Stimulated activated CD4-positive, alpha-beta T cell treated with anti-CD3 and anti-CD28 coated beads, TNF-alpha, amount 100 ng/mL, for 24 hours (primary cell): ENCODE measurements around the gene PLCD1.
A peak's percentile ranks its signal among the peaks of the same experiment; 100 is the strongest.
"Not testable (repeated sequence)": the region's sequence is repeated elsewhere in the genome, so short reads cannot be mapped to it uniquely, and the experiment has no call there.

Experiments
- DNase-seq, 3 experiments: peaks; one replicate each; pipeline ENCODE4 v3.0.0-alpha.2; 2020; ENCODE audit warnings: low read depth in 3 of 3

The PLCD1 gene

DNA sequence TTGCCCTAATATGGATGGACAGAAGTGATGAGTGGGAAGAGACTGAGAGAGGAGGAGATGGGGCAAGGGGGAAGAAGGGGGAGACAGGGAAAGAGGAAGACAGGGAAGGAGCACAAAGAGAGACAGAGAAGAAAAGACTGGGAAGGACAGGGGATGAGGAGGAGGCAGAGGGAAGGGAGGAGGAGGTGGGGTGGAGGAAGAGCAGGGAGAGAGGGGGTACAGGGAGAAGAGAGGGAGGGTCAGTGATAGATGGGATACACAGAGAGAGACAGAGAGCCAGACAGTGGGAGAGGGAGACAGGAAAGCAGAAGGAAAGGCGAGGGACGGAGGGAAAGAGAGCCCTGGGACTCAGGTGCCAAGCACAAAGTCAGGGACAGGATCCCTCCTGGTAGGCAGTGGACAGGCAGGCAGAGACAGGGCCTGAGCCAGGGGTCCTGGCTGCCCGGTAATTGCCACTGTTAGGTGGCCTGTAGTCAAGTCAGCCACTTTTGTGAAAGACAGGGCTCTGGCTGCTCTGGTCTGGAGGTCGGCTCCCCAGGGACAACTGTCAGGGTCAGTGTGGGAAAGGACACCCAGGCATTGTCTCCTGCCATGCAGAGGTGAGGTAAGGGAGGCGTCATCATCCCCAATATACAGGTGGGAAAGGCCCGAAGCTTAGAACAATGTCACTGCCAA is 29.1 kb downstream of the PLCD1 start:
- DNase-seq = no peak

DNA sequence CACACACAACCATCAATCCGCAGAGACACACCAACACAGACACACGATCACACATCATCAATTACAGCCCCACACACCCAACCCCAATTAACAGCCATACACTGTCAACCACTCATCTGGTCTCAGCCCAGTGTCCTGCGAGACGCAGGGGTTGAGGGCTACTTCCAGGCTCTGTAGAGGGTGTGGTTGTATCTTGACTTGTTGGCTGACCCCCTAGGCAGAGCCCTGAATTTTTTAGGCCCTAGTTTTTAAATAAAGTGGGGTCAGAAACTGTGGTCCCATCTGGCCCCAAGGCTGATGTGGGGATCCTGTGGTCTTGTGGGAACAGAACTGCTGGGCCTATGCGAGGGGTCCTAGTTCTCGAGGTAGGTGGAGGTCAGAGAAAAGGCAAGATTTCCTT is 29.6 kb downstream of the PLCD1 start:
- DNase-seq = no peak

DNA sequence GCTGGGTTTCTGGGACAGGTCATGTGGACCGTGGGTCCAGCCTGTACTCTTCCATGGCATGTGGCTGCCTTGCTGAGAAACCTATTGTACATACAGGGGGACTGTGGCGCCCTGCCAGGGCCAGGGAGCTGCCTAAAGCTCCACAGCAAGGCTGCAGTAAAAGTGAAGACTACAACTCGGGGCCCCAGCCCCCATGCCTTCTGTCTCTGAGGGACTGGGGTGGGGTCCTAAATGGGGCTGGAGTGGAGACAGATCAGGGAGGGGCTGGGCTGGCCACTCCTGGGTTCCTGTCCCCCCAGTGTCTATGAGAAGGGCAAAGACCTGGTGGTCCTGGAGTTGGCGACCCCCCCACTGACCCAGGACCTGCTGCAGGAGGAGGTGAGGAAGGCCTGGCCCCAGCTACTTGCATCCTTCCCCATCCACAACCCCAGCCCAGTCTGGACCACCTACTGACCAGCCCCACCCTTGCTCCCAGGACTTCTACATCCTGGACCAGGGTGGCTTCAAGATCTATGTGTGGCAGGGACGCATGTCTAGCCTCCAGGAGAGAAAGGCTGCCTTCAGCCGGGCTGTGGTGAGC is 31.6 kb downstream of the PLCD1 start:
- DNase-seq = no peak

DNA sequence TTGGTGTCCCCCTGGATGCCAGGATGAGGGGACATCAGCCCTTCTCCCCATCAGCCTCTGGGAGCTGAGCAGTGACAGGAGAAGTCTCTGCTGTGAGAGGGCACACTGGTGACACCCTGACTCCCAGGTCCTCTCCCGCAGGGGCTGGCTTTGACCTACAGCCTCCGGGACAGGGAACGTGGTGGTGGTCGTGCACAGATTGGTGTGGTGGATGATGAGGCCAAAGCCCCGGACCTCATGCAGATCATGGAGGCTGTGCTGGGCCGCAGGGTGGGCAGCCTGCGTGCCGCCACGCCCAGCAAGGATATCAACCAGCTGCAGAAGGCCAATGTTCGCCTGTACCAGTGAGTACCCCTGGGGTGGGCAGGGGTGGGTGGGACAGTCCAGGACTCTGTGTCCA is 32.1 kb downstream of the PLCD1 start:
- no peak for DNase-seq

DNA sequence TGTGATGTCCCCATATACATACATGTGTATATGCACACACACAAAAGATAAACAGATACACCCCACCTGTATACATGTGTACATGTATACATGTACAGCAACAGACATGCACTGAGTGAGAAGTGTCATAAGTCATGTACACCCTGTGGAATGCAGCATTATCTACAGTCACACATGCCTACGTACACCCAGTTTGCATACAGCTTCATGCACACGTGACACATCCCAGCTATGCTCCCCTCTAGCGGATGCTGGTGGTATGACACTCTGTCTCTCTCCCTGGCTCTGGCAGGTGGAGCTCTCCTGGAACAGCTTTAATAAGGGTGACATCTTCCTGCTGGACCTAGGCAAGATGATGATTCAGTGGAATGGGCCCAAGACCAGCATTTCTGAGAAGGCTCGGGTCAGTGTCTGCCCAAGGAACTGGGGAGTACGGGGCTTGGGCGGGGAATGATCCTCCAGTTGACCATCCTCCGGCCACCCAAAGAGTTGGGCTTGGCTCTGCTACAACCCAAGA is 32.6 kb downstream of the PLCD1 start:
- peak; percentile 68 to 85 (median 74) for DNase-seq

DNA sequence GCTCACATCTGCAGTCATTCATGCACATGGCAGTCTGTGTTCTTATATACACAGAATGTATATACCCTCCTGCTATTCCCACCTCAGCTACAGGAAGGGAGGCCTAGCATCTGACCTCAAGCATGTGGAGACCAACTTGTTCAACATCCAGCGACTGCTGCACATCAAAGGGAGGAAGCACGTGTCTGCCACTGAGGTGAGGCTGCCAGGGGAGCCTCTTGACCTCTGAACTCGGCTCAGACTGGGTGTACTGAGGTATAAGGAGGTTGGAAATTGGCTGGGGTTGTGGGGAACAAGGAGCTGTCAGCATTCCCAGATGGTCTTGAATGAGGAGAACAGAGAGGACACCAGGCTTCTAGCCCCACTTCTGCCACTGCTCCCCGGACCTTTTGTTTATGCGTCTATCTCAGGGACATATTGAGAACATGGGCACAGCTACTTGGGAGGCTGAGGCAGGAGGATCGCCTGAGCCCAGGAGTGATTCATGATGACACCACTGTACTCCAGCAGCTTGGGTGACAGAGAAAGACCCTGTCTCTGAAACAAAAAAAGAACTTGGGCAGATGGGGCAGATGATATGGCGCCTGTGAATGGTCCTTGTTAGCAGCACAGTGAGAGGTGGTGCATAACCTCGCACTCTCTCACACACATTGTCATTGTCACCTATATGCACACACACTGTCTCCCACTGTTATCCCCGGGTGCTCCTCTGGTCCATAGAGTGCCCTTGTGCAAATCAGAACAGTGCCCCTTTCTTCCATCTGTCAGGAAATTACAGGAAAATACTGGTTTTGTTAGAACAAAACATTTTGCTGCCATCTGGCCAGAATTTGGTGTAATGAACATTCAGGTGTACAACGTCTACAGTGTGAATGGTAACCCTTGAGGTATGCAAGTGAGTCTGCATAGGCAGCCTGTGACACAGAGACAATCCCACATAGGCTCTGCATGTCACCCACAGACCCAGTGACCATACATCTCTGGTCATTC is 33.5 kb downstream of the PLCD1 start:
- no peak for DNase-seq

DNA sequence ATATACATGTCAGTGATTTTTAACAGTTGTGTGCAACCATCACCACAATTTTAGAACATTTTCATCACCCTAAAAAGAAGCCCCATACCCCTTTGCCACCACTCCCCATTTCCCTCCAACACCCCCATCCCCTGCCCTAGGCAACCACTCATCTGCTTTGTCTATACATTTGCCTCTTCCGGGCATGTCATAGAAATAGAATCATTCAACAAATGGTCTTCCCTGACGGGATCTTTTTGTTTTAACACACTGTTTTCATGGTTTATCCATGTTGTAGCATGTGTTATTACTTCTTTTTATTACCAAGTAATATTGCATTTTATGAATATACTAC is 34.8 kb downstream of the PLCD1 start:
- no peak for DNase-seq

DNA sequence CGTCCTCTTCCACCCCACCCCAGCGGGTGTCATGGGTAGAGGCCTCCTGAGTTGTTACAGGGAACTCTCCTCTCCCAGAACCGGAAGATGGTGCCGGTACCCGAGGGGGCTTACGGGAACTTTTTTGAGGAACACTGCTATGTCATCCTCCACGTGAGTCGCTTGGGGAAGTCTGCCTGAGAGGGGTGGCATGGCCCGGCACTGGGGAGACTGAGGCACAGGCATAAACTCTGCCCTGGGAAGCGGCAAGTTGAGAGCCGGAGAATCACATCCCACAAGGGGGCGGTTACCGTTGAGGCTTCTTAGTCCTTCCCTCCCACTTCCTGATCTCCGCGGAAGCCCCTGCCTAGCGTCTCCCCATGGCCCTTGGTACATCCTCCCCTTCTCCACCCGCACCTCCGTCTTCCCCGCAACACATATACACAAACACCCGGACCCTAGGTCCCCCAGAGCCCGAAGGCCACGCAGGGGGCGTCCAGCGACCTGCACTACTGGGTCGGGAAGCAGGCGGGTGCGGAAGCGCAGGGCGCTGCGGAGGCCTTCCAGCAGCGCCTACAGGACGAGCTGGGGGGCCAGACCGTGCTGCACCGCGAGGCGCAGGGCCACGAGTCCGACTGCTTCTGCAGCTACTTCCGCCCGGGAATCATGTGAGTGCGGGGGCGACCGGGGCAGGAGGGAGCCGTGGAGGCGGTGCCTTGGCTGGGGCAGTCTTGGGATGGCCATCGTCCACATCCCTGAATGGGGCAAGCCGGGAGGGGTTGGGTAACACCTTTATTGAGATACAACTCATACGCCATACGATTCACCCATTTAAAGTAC is 35.4 kb downstream of the PLCD1 start:
- DNase-seq = peak; percentile 54 to 78 (median 57)

DNA sequence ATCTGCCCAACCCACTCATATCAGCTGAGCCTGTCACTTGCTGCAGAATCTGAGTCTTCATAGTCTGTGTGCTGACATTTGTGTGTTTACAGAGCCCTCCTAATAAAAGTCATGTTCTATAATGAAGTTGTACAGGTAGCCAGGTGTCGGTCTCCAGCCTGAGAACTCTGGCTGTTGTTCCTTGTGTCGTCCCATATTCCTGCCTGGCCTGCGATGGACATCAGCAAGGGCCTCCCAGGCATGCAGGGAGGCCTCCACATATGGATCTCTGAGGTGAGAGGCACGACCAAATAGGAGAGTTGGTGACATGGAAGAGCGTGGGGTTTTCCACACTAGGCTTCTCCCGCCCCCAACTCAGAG is 36.0 kb downstream of the PLCD1 start:
- DNase-seq = no peak

DNA sequence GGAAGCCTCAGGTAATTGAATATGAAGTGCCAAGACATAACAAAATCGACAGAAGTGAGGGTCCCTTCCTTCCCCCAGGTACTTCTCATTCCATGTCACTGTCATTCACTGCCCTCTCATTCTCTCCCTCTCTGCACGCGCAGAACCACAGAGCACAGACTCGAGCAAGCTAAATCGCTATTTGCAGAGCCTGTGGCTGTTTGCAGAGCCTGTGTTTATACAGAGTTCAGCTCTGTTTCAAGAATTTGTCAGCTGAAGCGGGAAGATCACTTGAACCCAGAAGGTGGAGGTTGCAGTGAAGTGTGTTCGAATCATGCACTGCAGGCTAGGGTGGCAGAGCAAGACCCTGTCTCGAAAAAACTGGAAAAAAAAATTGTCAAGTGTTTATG is 36.4 kb downstream of the PLCD1 start:
- no peak for DNase-seq

DNA sequence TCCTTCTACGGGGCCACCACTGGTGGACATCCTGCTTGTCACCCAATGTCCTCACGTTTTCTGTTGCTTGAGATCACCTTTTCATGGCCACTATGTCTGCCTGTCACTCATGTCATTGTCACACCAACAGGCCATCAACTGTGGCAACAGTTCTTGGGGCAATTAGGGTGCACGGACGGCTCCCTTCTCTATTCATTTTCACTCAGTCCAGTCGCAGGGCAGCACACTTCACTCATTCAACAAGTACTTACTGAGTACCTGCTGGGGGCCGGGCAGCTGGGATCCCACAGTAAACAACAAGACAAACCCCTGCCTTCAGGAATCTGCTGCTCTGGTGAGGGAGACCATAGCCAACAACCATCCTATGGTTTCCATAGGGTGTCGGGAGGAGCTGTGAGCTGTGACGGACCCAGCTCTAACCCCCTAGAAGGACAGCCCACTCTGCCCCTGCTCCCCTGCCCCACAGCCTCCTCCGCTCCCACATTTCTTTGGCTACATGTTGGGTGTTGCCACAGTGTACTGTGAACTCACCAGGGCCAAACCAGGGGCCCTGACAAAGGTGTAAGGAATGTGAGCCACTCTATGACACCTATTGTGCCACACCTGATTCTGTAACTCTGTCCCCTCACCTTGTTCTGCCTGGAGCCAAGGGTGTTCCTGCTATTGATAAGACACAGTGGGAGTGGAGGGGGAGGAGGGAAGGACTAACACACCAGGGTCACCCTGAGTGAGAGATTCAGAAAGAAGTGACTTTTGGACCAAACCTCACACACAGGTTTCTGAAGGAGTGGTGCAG is 37.0 kb downstream of the PLCD1 start:
- DNase-seq = no peak

DNA sequence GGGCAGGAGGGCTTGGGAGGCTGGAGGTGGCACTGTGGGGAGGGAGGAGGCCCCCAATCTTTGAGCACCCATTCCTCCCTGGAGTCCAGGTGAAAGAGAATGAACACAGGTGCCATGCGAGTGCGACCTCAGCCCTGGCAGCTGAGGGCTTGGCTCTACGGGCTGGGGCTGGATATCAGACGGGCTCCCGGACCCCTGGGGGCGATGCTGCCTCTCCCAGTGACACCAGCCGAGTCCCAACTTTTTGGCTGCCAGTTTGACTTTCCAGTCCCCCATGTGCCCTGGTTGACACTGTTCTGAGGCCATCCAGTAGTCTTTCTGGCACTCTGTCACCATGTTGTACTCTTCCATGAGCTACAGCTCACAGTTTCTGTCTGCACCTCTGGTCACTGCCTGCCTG is 37.6 kb downstream of the PLCD1 start:
- no peak for DNase-seq

DNA sequence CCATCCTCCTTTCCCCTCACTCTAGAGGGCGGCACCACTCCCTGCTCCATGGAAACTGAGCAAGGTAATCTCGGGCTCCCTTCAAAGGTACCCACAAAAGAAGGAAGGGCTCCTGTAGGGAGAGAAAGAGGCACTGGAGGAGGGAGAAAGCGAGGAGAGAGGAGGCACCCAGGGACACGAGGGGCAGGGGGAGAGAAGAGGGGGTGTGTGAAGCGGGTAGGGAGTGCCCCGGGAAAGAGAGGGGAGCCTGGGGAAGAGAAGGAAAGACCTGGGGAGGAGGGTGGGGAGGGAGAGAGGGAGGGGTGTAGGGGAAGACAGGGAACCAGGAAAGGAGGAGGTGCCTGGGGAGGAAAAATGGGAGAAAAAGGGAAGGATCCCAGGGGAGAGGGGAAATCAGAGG is 38.3 kb downstream of the PLCD1 start:
- no peak for DNase-seq

DNA sequence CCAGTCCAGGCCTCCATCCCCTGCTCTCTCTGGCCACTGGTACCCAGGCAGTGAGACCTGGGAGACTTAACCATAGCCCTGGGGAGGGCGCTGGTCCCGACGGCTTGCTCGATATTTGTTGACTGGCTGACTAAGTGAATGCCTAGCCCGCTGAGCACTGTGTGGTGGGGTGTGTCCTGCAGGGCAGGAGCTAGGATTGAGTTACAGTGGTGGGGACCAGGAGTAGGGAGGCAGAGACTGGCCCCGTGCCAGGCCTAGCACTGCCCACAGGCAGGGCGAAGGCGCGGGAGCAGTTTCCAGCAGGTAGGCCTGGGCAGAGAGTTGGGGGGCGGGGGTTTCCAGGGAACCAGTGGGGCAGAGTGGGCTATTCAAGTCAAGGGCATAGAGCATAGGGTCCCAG is 38.9 kb downstream of the PLCD1 start, which contains the start of gene VILL:
Gene VILL (plus strand): TSS at position 260 of the 400 bp plus-strand sequence. CDS start 2,887 bp downstream, outside the sequence.
- no peak for DNase-seq

DNA sequence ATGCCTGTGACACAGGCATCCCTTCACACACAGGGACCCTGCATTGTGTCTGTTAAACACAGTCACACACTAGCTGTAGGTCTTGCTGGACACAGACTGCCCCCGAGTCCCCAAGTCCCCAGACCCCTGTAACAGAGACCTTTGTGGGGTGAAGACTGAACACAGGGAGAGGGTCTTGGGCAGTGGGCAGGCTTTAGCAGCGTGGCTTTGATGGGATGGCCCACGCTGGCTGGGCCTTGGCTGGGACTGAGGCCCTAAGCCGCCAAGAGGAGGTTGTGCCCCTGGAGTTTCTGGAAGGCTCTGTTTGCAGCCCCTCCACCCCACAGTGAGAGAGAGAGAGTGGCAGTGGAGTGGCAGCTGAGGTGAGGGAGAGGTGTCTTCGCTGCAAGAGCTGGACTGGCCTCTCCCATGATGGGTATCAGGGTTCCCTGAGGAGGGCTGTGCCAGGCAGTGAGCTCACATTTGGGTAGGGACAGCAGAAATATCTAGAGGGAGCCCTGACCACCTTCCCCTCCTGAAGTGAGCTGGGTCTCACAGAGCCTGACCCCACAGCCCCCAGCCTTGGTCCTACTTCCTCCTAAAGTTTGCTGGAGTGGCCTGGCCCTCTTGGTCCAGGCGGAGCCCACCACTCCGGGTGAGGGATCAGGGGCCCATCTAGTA is 39.5 kb downstream of the PLCD1 start:
- no peak for DNase-seq

DNA sequence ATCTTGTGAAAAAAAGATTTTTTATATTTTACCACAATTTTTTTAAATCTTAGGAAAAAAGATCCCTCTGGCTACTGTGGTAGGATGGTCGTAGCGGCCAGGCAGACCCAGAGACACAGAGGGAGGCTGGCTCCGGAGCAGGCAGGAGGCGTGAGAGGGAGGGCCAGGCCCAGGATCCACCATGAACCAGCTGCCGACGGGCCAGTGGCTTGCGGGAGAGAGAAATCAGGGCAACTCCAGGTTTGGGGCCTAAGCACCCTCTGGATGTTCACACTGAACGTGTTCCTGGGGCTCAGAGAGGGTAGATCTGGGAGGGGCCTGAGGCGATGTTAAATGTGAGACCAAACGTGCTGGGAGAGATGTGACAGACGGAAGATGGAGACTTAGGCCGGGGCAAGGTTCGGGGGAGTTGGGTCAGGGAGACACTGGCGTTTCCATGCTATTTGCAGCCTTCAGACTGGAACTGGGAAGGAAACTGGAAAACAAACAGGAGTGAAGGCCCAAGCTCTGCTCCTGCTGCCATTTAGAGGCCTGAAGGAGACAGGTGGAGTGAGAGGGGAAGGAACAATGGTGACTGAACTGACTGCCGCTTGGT is 40.4 kb downstream of the PLCD1 start:
- DNase-seq = no peak

DNA sequence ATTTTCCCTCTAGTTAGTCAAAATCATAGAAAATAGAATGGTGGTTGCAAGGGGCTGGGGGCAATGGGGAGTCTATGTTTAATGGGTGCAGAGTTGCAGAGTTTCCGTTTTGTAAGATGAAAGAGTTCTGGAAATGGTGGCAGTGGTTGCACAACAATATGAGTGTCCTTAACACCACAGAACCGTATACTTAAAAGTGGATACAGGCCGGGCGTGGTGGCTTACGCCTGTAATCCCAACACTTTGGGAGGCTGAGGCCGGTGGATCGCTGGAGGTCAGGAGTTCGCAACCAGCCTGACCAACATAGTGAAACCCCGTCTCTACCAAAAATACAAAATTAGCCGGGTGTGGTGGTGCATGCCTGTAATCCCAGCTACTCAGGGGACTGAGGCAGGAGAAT is 41.1 kb downstream of the PLCD1 start:
- DNase-seq = not testable (repeated sequence)

DNA sequence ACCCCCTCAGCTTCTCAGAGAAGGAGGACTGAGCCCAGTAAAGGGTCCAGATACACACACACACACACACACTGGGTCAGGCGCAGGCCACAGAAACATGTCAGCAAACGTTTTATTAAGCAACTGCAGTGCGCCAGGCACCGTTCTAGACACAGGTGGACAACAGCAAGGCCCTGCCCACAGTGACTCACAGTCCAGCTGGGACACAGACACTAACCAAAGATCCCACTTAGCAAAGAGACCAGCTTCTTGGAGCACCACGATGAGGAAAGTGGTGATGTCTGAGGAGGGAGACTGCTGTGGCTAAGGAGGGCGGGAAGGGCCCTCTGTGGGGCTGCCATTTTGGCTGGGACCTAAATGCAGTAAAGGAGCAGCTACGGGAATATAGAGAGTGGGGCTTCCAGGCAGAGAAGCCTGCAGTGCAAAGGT is 41.7 kb downstream of the PLCD1 start:
- DNase-seq = no peak

DNA sequence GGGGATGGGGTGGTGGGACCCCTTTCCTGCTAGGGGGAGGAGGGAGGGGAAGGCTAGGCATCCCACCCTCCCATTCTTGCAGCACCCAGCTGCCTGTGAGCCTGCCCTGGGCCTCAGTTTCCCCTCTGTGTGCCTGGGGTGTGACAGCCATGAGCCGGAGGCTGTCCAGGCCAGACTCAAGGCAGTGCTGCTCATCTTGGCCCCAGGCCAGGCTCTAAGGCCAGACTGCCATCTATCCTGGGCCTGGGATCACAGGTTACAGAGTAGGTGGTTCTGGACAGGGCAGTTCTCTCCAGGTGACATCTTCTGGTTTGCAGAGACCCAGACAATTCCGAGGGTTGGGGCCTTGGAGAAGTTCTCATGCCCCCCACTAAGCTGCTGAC is 42.1 kb downstream of the PLCD1 start:
- no peak for DNase-seq
